KMS-11 (cell line): ENCODE results near the gene FAM117A.
"Not testable (repeated sequence)": the region's sequence is repeated elsewhere in the genome, so short reads cannot be mapped to it uniquely, and the experiment has no call there.

Experiments used
- H2AFZ ChIP-seq: fragments of 200-600 bp; sonication (generic); 2 replicates; pipeline ENCODE4 v1.6.1; 2016; ENCODE audit warnings: antibody characterized with exemption, mixed run types, low read depth
- H3K27ac ChIP-seq: fragments of 200-600 bp; sonication (generic); 2 replicates; pipeline ENCODE4 v1.6.1; 2016; ENCODE audit warnings: mild to moderate bottlenecking, mixed run types
- H3K27me3 ChIP-seq: fragments of 200-600 bp; sonication (generic); 2 replicates; pipeline ENCODE4 v1.6.1; 2017; ENCODE audit warnings: mild to moderate bottlenecking, low read depth, mixed run types, moderate library complexity; ENCODE audit not compliant: insufficient read depth
- H3K36me3 ChIP-seq: fragments of 200-600 bp; sonication (generic); 2 replicates; pipeline ENCODE4 v1.6.1; 2017; ENCODE audit warnings: mild to moderate bottlenecking, mixed run types; ENCODE audit not compliant: insufficient read depth
- H3K4me1 ChIP-seq: fragments of 200-600 bp; sonication (generic); 2 replicates; pipeline ENCODE4 v1.6.1; 2016; ENCODE audit warnings: mild to moderate bottlenecking, low read depth, mixed run types; ENCODE audit not compliant: poor library complexity, severe bottlenecking
- H3K4me2 ChIP-seq: fragments of 200-600 bp; sonication (generic); 2 replicates; pipeline ENCODE4 v1.7.0; 2016; ENCODE audit warnings: mild to moderate bottlenecking, mixed run types
- H3K4me3 ChIP-seq: fragments of 200-600 bp; sonication (generic); IDR thresholded peaks from 2 replicates; pipeline ENCODE4 v1.6.1; 2017; ENCODE audit warnings: low read depth, low read length, mixed read lengths; ENCODE audit not compliant: insufficient read depth
- H3K79me2 ChIP-seq: fragments of 200-600 bp; sonication (generic); 2 replicates; pipeline ENCODE4 v1.6.1; 2016; ENCODE audit warnings: low read depth, mixed run types; ENCODE audit not compliant: insufficient read depth
- H3K9ac ChIP-seq: fragments of 200-600 bp; sonication (generic); 2 replicates; pipeline ENCODE4 v1.6.1; 2016; ENCODE audit warnings: mild to moderate bottlenecking, mixed run types
- H4K20me1 ChIP-seq: fragments of 200-600 bp; sonication (generic); 2 replicates; pipeline ENCODE4 v1.6.1; 2016; ENCODE audit warnings: mild to moderate bottlenecking, mixed run types; ENCODE audit not compliant: insufficient read depth
- TF ChIP-seq, protein P1 (sequence below): fragments of 200-600 bp; sonication (generic); conservative IDR thresholded peaks from 2 replicates; pipeline ENCODE4 v1.6.1; 2017; ENCODE audit warnings: low read depth, mild to moderate bottlenecking, antibody characterized with exemption, low read length, moderate library complexity, mixed read lengths

The FAM117A gene

GRCh38 chr17:49762151-49762941 lies 1.6 kb downstream of the FAM117A start:
- Histone ChIP-seq H3K9ac (peak overlapping the region; percentile 29; the same call in 1 of the 2 replicates), H4K20me1 (peaks cover 4% of the 10 kb centered on the region; the same call in 1 of the 2 replicates), H3K4me2 (peak overlapping the region; percentile 98), H3K79me2 (peaks cover 64% of the 10 kb centered on the region), H3K4me3 (peak overlapping the region; percentile 42), H3K27me3 (no peaks in the 10 kb centered on the region), H3K4me1 (peaks cover 59% of the 10 kb centered on the region), H3K36me3 (no peaks in the 10 kb centered on the region), H3K27ac (peak overlapping the region; percentile 52), H2AFZ (no peak overlapping the region)
- TF ChIP-seq, protein P1, sequence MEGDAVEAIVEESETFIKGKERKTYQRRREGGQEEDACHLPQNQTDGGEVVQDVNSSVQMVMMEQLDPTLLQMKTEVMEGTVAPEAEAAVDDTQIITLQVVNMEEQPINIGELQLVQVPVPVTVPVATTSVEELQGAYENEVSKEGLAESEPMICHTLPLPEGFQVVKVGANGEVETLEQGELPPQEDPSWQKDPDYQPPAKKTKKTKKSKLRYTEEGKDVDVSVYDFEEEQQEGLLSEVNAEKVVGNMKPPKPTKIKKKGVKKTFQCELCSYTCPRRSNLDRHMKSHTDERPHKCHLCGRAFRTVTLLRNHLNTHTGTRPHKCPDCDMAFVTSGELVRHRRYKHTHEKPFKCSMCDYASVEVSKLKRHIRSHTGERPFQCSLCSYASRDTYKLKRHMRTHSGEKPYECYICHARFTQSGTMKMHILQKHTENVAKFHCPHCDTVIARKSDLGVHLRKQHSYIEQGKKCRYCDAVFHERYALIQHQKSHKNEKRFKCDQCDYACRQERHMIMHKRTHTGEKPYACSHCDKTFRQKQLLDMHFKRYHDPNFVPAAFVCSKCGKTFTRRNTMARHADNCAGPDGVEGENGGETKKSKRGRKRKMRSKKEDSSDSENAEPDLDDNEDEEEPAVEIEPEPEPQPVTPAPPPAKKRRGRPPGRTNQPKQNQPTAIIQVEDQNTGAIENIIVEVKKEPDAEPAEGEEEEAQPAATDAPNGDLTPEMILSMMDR = no peak

DNA sequence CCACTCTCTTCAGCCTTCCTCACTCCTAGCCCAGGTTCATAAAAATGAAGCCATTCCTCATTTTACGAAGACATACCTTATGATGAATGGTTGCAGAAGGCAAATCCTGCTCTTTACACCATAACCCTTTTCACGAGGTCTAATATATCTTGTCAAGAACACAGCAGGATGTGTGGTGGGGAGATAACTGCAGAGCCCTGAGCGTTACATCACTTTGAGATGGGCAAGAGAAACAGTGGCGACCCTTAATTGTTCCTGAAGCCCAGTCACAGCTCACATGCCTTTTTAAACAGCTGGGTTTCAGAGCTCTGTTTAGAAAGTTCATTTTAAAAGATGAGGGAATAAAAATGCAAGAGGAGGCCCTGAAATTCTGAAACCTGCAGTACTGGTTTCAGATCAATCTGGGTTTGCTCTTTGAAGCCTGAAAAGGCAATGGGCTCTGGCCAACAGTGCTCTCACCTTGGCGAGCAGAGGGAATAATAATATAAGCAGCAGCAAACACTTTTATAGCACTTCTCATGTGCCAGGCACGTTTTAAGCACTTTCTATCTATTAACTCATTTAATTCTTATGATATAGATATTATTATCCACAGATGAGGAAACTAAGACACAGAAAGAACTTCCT lies 2.9 kb downstream of the FAM117A start:
- peak overlapping the region; percentile 0; the same call in 1 of the 2 replicates for H3K9ac ChIP-seq
- H2AFZ ChIP-seq = no peak overlapping the region
- peaks cover 72% of the 10 kb centered on the region for H3K4me1 ChIP-seq
- TF ChIP-seq, protein P1 = no peak
- no peak overlapping the region for H3K4me3 ChIP-seq
- H3K27me3 ChIP-seq = no peaks in the 10 kb centered on the region
- peak overlapping the region; percentile 52 for H3K27ac ChIP-seq
- H3K4me2 ChIP-seq = peak overlapping the region; percentile 98
- H4K20me1 ChIP-seq = peaks cover 4% of the 10 kb centered on the region; the same call in 1 of the 2 replicates
- no peaks in the 10 kb centered on the region for H3K36me3 ChIP-seq
- peaks cover 77% of the 10 kb centered on the region for H3K79me2 ChIP-seq

DNA sequence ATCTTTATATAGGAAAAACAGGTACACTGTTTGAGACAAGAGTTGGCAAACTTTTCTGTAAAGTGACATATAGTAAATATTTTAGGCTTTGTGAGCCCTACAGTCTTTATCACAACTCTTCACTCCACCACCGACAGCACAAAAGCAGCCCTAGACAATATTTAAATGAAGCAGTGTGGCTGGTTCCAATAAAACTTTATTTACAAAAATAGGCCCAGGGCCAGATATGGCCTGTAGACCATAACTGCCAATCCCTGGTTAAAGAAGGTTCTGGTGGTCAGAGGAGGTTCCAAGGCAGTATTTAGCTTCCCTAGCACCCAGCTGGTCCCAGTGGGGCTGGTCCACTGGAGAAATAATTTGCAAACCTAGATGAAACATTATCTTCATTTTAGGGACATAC lies 3.6 kb downstream of the FAM117A start:
- peak overlapping the region; percentile 98 for H3K4me2 ChIP-seq
- peaks cover 4% of the 10 kb centered on the region; the same call in 1 of the 2 replicates for H4K20me1 ChIP-seq
- H3K4me3 ChIP-seq = no peak overlapping the region
- no peak overlapping the region; the same call in 1 of the 2 replicates for H3K9ac ChIP-seq
- H3K4me1 ChIP-seq = peaks cover 79% of the 10 kb centered on the region
- TF ChIP-seq, protein P1 = no peak
- no peaks in the 10 kb centered on the region for H3K27me3 ChIP-seq
- peak overlapping the region; percentile 52; the same call in 1 of the 2 replicates for H3K27ac ChIP-seq
- peaks cover 85% of the 10 kb centered on the region for H3K79me2 ChIP-seq
- no peaks in the 10 kb centered on the region for H3K36me3 ChIP-seq
- H2AFZ ChIP-seq = no peak overlapping the region

DNA sequence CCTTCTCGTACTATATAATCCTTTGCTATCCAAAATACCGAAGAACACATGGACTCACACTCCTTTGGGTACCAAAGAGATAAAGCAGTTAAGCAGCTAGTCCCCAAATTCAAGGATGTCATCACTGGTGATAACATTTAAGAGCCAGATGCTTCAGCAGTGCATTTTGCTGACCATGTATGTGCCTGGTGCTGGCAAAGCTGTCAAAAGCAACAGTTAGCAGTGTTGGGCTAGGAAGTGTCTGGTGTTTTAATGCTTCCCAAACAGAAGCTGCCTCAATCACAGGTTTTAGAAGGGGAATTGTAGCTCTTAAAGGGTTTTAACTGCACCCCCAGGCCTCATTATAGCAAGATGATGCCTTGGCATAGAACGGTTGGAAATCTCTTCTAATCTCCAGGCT lies 4.7 kb downstream of the FAM117A start:
- no peaks in the 10 kb centered on the region for H3K27me3 ChIP-seq
- no peak overlapping the region for H3K4me3 ChIP-seq
- peaks cover 4% of the 10 kb centered on the region; the same call in 1 of the 2 replicates for H4K20me1 ChIP-seq
- peak overlapping the region; percentile 98; the same call in 1 of the 2 replicates for H3K4me2 ChIP-seq
- H3K27ac ChIP-seq = no peak overlapping the region; the same call in 1 of the 2 replicates
- H3K4me1 ChIP-seq = peaks cover 81% of the 10 kb centered on the region
- no peak overlapping the region for H3K9ac ChIP-seq
- peaks cover 96% of the 10 kb centered on the region for H3K79me2 ChIP-seq
- H3K36me3 ChIP-seq = no peaks in the 10 kb centered on the region
- no peak overlapping the region for H2AFZ ChIP-seq
- TF ChIP-seq, protein P1 = no peak

DNA sequence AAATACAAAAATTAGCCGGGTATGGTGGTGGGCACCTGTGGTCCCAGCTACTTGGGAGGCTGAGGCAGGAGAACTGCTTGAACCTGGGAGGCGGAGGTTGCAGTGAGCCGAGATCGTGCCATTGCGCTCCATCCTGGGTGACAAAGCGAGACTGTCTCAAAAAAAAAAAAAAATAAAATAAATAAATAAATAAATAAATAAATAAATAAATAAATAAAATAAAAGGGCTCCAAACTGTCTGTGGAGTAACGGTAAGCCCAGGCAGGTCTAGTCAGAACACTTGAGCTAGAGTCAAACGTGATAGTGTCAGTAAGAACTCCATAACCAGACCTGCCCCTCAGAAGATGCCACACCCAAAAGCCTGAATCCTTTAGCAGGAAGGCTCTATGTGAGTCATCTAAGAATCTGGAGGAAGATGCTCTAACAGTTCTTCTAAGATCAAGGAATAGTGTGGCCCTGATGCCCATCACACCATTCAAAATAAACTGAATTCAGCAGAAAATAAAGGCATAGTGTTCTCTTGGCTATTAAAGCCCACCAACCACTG lies 5.4 kb downstream of the FAM117A start:
- not testable (repeated sequence) for H2AFZ ChIP-seq, H4K20me1 ChIP-seq, H3K27ac ChIP-seq, H3K27me3 ChIP-seq, H3K4me3 ChIP-seq, H3K36me3 ChIP-seq, H3K9ac ChIP-seq
- peak overlapping the region; percentile 98; the same call in 1 of the 2 replicates for H3K4me2 ChIP-seq
- peaks cover 98% of the 10 kb centered on the region for H3K79me2 ChIP-seq
- H3K4me1 ChIP-seq = peaks cover 88% of the 10 kb centered on the region
